Epidermal melanocyte (primary cell): ENCODE data around the gene FAM149A.

Experiments
- DNase-seq: peaks from one replicate; pipeline ENCODE4 v3.0.0; 2011; ENCODE audit warnings: low spot score; ENCODE audit not compliant: insufficient read length

FAM149A gene

DNA sequence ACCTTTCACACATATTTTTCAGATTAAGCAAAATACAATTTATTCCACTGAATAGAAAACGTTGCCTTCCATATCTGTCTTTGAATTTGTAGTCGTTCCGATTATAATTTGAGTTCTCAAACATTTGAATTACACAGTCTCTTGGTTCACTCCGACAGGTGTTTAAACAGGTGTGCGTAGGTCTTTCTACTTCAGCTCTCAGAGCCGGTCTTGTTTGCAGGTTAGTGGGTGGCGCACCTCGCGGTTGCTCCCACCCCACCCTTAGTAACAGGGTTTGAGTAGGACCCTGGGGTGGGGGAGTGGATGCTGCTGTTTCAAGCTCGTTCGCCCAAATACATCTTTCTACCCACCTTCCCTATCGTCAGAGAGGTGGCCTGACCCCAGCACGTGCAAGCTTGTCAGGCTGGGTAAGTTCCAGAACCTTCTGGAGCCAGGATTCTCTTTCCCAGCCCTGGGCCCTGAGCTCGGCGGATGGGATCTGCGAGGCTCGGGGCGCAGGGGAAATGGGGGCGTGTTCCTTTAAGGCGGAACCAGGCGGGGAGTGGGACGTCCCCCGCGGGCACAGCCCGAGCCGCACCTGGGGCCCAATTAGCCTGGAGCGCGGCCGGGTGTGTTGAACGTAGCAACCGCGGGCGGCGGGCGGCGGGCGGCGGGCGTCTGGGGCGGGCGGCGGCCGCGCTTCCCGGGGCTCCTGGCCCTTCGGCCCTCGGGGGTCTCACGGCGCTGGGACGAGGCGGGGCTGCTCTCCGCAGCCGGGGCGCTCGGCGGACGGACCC, at the start of gene FAM149A:
TSS of gene FAM149A (plus strand) at position 591 of the 776 bp plus-strand sequence.
- no peak for DNase-seq

DNA sequence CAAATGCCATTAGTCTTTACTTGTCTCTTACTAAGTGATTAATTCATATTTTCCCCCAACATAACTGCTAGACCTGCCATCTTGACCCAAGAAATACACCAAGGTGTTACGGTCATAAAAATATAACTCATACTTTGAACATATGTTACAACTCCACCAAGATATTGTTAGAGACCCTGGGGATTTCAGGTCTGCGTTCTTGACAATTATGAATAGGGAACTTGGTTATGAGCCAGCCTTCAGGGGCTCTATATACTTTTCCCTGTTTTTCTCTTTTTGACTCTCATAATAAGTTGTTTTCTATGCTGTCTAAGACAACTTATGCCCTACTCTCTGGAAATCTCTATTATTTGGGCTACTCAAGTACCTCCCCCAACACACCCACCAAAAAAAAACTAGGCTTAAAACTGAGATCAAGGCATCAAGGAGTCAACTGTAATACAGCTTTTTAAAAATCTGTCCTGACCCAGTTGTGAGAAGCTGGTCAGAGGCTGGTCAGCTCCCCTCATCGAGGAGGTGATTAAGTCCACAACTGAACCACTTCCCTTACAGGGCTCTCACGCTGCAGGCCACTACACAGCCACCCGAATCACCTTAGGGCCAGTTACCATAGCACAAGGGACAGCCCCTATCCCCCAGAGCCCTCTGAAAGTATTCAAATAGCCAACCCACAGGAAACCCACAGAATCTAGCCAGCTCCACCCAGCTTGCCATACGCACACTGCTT, 46.1 kb upstream of the FAM149A start:
- no peak for DNase-seq

DNA sequence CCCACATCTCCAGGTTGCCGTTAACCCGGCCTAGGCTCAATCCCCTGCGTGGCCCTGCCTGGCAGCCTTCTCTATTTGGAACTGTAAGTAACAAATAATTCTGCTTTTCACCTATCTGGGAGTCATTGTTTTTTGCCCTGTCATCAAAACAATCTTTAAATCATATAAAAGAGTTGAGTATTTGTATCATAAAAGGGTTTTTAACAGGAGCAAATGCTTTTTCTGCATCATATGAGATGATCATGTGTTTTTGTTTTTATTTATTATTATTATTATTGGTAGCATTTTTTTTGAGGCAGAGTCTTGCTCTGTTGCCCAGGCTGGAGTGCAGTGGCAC, 45.6 kb upstream of the FAM149A start:
- no peak for DNase-seq

DNA sequence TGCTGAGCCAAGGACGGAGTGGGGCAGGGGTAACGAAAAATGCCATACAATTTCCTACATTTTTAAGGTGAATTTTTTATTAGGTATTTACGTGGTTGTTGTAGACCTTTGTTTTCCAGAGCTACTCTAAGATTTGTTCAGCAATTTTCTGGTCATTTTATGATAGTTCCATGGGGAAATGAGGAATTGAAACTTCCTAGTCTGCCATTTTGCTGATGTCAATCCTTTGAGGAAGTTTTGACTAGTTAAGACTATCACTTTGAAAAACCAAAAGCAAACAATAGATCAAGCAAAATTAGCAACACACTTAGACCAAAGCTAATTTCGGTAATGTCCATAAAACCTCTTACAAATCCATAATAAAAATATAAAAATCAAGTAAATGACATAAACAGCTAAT, 42.6 kb upstream of the FAM149A start:
- no peak for DNase-seq

DNA sequence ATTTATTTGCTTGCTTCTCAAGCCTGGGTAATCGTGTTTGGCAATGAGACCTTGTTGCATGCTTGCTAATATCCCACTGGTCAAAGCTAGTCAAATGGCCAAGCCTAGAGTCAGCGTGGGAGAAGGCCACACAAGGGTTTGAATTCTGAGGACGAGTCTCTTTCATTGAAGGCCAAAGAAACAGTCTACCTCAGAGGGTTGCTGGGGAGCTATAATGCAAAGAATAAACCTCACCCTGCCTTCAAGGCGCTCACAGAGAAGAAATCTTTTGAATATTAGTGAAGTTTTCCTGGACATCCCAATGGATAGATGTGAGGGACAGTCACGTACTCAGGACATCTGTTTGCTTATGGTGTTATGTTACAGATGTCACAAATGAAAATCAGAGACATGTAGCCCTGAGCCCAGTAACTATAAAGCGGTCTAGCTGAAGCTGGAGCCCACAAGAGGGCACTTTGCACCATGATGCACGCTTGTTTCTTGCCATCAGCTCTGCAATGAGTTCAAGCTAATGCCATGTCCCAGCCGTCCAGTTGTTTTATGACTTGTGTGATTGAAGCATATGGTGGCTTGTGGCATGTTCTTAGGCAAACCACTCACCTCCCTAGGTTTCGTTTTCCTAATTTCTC, 36.6 kb upstream of the FAM149A start:
- DNase-seq: peak; percentile 31

DNA sequence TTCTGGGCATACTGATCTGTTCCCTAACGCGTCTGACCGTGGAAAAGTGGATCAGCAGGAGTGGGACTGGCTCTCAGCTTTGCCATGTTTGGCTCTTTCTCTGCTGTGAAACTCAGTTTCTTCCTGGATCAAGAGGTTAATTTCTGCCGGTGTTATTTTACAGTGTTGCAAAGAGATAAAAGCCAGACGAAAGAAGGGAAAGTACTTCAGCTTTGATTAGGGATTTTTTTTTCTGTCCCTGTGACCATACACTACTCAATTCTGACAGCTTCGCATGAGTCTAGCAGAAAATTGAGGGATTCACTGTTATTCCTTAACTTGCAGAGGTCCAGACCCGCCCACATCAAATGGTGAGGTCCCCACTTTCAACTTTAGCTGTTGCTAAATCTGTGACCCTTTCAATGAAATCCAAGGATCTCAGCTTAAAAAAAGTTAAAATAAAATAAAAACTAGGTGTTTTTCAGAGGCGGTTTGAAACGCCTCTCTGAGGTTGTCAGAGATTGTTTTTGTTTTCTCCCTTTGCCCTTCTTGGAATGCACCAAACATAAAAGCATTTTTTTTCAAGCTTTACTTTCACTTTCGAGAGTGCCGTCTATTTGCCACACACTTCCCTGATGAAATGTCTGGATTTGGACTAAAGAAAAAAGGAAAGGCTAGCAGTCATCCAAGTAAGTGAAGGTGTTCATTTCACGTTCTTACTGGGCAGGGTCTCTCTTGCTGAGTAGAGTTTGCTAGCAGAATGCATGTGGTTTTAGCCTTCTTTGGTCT, 35.7 kb upstream of the FAM149A start, which contains the start of gene TLR3:
TSS of gene TLR3 (plus strand) at position 576 of the 768 bp plus-strand sequence. CDS start 7,464 bp downstream, outside the sequence.
- no peak for DNase-seq

DNA sequence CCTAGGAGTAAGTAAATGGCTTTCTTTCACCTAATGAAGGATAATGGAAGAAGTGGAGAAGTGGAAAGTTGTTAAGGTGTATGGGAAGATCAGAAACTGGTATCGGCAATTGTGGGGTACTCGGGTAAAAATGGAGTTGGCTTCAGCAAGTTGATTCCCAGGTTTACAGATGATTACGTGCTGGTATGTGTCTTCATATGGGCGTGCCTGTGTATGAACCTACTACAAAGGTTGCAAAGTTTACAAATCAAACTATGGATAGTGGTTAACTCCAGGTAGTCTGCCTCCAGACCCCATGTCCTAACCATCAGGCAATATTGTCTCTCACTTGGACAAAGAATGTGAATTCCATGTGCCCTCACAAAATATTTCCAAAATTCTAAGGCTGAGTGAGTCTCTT, 34.8 kb upstream of the FAM149A start:
- DNase-seq: no peak

DNA sequence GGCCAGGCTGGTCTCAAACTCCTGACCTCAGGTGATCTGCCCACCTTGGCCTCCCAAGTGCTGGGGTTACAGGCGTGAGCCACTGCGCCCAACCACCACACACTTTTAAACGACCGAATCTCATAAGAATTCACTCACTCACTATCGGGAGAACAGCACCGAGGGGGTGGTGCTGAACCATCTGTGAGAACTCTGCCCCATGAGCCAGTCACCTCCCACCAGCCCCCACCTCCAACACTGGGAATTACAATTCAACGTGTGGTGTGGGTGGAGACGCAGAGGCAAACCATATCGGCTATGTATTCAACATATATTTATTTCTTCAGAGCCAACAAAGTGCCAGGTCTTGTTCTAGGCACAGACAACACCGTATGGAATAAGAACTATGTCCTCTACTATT, 32.0 kb upstream of the FAM149A start:
- no peak for DNase-seq

DNA sequence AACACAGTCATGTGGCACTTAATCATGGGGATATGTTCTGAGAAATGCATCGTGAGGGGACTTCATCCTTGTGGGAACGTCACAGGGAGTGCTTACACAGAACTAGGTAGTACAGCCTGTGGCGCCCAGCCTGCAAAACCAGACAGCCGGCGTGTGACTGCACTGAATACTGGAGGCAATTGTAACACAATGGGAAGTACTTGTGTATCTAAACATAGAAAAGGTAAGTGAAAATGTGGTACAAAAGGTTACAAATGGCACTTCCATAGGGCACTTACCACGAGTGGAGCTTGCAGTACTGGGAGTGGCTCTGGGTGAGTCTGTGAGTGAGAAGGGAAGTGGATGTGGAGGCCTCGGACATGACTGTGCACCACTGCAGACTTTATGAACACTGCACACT, 30.3 kb upstream of the FAM149A start:
- DNase-seq: no peak

DNA sequence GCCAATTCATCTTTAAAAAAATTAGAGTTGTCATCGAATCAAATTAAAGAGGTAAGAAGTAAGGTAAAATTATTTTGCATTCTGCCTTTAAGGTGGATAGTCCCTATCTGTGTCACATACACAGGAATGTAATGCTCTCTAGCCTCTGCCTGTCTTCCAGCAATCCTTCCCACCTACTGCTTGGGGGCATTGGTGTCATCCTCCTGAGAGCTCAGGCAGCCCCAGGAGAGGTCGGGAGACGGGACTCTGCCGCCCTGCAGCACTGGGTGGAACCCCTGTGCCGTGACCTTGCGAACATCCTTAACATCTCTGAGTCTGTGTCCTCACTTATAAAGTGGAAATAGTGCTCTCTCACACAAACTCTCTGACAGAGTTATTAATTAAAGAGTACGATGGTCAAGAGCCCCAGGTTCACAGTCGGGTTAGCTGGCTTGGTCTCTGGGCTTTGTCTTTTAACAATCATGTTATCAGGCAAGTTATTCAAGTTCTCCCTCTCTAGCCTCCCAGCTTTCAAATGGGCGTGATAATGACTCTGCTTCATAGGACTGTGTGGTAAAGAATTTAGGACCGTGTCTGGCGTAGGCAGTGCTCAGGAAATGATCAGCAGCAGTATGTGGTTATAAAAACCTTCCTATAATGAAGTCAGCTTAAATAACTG, 25.4 kb upstream of the FAM149A start:
- DNase-seq: no peak

DNA sequence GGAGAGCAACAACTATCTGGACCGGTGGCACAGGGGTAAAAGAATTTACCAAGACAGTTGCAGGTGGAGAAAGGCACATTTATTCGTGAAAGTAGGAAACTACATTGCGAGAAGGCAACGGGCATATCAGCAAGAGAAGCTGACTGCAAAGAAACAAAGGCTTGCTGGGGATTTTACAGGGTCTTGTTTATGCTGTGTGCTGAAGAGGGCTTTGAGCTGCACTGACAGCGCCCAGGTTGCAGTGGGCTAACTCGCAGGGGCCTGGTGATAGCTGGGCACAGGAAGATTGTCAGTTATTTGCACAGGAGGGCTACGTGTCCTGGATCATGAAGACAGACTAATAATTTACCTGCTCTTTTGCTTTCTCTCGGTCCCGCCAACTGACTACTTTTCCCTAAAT, 24.8 kb upstream of the FAM149A start:
- DNase-seq: no peak

DNA sequence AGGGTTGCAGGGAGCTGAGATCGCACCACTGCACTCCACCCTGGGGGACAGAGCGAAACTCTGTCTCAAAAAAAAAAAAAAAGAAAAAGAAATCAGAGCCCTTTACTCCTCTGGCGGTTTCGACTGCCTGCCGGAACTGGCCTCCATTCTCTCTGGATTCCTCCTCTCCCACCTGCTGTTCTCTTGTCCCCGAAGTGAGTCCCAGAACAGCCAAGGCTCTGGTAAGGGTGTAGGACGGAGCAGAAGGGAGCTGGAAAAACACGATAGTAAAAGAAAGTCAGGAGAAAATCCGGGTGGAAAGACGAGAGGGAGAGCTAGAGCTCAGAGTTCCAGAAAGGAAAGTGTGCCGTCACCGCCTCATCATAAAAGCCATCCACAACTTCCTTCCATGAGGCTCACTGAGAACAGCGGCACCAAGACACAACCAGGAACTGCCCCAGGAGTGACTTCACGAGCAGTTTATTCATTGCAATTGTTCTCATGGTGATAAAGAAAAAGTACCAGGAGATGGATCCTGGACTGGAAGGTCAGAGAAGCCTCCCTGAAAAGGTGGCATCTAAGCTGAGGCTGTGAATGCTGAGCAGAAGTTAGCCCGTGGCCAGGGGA, 23.2 kb upstream of the FAM149A start:
- no peak for DNase-seq

DNA sequence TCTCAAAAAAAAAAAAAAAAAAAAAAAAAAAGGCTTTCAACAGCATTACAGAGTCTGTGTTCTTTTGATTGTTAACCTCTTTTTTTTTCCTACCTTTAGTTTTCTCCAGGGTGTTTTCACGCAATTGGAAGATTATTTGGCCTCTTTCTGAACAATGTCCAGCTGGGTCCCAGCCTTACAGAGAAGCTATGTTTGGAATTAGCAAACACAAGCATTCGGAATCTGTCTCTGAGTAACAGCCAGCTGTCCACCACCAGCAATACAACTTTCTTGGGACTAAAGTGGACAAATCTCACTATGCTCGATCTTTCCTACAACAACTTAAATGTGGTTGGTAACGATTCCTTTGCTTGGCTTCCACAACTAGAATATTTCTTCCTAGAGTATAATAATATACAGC, 22.3 kb upstream of the FAM149A start:
- no peak for DNase-seq

DNA sequence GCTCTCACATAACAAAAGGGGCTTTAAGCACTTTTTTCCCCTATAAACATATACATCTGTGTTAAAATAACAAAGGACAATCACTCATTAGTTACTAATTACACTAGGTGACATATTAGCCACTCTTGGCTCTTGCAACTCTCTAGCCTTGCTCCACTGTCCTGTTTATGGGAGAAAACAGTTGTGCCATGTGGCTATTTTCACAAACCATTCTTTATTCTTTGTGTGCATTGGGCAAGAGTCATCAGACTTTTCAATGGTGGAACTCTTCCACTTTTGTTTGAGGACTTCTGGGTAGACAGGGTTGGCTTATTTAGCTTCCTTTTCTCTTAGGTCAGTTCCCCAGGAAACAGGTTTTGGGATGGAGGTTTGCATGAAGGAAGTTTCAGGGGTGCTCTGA, 16.0 kb upstream of the FAM149A start:
- DNase-seq: no peak

DNA sequence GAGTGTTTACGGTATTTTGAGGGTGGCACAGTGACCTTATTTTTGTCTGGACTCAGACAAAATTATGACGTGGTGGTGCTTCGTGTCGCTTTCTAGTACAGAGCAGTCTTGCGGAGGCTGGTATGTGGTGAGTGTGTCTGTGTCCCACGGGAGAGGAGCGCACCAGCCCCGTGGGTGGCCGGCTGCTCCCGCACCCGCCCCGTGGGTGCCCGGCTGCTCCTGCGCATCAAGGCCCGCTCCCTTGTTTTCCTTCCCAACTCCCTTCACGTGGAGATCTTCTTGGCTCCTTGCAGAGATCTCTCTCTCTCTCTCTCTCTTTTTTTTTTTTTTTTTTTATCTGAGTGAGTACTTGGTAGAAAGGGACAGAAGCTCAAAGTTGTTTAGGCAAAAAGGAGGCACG, 12.2 kb upstream of the FAM149A start:
- no peak for DNase-seq

DNA sequence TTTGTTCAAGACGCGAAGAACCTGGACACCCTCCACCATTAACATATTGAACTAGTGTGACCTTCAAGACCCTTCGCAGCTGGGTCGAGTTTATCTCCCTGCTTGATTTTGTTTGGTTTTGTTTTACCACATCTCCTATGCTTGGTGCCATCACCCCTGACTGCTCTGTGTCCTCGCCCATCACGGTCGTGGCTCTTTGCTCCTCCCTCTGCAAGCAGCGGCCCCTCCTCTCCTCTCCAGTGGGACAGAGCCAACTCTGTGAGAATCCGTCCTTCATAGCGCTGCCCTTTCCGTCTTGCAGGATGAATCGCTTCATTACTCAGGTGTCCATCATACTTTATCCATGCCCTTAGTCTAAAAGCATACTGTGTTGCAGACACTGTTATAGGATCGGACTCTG, 9.1 kb upstream of the FAM149A start:
- no peak for DNase-seq

DNA sequence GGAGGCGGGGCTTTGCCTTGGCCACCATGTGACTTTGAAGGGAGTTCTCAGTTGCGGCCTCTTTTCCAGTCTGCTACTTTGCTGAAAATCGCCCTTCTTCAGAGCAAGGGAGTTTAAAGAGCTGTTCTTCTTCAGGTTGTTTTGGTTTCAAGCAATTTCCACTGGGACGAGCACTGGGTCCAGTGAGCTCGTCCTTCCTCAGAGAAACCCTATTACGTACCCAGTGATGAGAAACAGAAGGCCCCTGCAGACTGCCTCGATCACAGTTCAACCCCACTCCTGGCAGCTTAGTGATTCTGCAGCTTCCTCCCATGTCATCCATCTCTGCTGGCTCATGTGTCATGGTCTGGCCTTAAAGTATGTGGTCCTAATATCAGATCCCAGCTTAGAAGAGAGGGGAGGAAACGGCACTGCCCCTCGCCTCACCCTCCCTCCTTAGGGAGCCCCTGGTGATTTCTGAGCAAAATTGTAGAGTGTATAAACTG, 7.8 kb upstream of the FAM149A start:
- no peak for DNase-seq

DNA sequence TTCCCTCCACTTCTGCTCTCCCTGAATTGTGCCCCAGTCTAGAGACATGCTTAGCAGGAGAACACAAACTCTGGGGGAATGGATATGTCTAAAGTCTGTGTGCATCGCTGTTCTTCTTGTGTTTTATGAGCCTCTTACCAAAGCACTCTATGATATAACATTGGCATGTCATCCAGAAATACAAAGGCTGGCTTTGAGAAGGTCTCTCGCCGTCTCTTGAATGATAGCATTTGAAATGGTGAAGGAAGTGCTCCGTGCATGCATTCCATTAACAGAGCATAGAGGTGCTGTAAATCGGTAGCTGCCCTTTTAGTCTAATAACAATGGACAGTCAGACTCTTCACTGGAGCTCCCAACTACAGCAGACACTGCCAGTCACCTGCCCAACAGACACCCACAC, 7.1 kb upstream of the FAM149A start:
- no peak for DNase-seq

DNA sequence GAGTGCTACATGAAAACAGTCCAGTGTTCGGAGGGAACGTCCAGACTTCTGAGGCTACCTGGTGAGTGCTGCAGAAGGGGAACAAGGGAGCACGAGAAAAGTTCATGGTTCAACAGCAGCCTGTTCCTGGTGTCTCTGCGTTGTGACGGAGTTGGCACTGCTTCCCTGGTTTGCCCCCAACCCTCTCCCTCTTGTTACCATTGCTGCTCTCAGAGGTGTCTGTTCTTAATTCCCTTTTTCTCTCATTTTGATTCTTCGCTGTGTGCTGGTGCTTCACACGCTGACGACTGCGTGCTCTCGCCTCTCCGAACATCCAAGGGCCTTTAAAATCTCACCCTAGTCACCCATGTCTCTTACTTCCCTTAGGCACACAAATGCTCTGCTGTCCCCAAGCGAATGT, 1.6 kb upstream of the FAM149A start:
- no peak for DNase-seq

DNA sequence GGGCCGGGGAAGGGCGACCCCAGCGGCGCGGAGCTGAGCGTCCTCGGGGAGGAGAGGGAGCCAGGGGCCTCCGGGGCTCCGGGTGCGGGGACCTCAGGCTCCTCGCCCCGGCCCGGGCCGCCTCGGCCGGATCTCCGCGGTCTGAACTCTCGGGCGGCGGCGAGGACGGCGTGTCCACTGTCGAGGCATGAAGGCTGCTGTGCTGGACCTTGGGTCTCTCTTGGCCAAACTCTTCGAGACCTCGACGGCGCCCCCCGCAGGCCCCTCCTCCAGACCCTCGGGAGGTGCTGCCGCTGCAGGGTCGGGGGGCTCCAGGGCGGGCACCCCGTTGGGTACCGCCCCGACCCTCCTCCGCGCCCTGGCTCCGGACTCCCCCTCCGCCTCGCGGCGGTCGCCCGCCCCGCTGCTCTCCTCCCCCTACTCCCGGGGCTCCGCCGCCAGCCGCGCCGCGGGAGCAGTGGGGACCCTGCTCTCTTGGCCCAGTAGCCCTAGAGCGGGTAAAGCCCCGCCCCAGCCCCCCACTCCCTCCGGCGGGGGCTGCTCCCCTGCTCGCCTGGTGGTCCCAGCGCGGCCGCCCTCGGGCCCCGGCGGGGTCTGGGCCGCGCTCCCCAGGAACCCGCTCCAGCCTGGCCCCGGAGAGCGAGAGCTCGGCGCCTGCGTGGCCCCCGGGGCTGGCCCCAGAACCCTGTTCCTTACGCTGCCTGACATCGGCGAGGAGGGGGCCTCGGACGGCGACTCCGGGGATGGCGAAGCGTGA, 564 bp downstream of the FAM149A start:
- DNase-seq: no peak
